ENCODE data around the gene LGR4. TPM values are rescaled to one million over a fixed set of nuclear protein-coding genes. Genes with fewer than 3 reads are reported as not detected.
"Not testable (repeated sequence)": the region's sequence is repeated elsewhere in the genome, so short reads cannot be mapped to it uniquely, and the experiment has no call there.

LGR4 gene
- total RNA-seq, result 100 to 1,000 TPM in 2 of 3 donors, 10 to 100 TPM in 1; 81.9 to 185 (median 104) TPM
- long read RNA-seq, donor 1, full-length matches to known transcripts, result 16 of 33 reads
- long read RNA-seq, donor 1, partial matches to known transcripts, result 4 of 33 reads
- long read RNA-seq, donor 1, other reads (novel, unspliced or antisense), result 13 of 33 reads
- long read RNA-seq, donor 2, partial matches to known transcripts, result 1 of 3 reads
- long read RNA-seq, donor 2, other reads (novel, unspliced or antisense), result 2 of 3 reads

- intact Hi-C loops (cut with DNase I, micrococcal nuclease), result loop anchor here in 1 of 2 donors (5.0 kb wide), 1 partner anchor 285 kb away; no protein-coding TSS in a partner anchor
- Histone ChIP-seq H3K4me1 (ENCODE audit: low read depth) (peaks cover 7% of the 10 kb centered on the region), H3K4me3 (peak within 1 kb of the TSS; percentile 94), H3K9me3 (no peaks in the 10 kb centered on the region), H3K36me3 (ENCODE audit: low read depth) (no peaks in the 10 kb centered on the region)
- DNase-seq (peak; percentile 94 to 95 (median 95)), ATAC-seq (peak; percentile 86)
- TF ChIP-seq CTCF (IDR thresholded peaks at IDR 0.05), result no peak
Measured at GRCh38 chr11:27472398-27473016, at the start of gene LGR4. LGR4 (minus strand) TSS chr11:27472790; CDS start chr11:27472302, 488 bp downstream.

GRCh38 chr11:27520226-27520625, 47.6 kb upstream of the LGR4 start:
- no peaks in the 10 kb centered on the region for H3K36me3 ChIP-seq (ENCODE audit: low read depth)
- H3K4me1 ChIP-seq (ENCODE audit: low read depth), result no peaks in the 10 kb centered on the region
- ATAC-seq (no peak), DNase-seq (no peak)
- intact Hi-C loops (cut with DNase I, micrococcal nuclease), result no loop called here
- H3K9me3 ChIP-seq, result peaks cover under 1% of the 10 kb centered on the region
- no peak for TF ChIP-seq CTCF (IDR thresholded peaks at IDR 0.05)
- H3K4me3 ChIP-seq, result no peak overlapping the region

- DNase-seq (no peak), ATAC-seq (no peak)
- H3K36me3 ChIP-seq (ENCODE audit: low read depth), result no peaks in the 10 kb centered on the region
- H3K9me3 ChIP-seq, result peaks cover 5% of the 10 kb centered on the region
- H3K4me1 ChIP-seq (ENCODE audit: low read depth), result no peaks in the 10 kb centered on the region
- no peak overlapping the region for H3K4me3 ChIP-seq
- intact Hi-C loops (cut with DNase I, micrococcal nuclease), result no loop called here
- TF ChIP-seq CTCF (IDR thresholded peaks at IDR 0.05), result no peak
Measured at GRCh38 chr11:27518518-27518917, 45.9 kb upstream of the LGR4 start.

- DNase-seq; H3K36me3 ChIP-seq (ENCODE audit: low read depth); intact Hi-C loops (cut with DNase I, micrococcal nuclease); H3K4me3 ChIP-seq; H3K4me1 ChIP-seq (ENCODE audit: low read depth); ATAC-seq; H3K9me3 ChIP-seq: not testable (repeated sequence)
Measured at GRCh38 chr11:27517490-27517889, 44.9 kb upstream of the LGR4 start.

- Histone ChIP-seq H3K4me3 (no peak overlapping the region), H3K36me3 (ENCODE audit: low read depth) (no peaks in the 10 kb centered on the region), H3K9me3 (peaks cover 5% of the 10 kb centered on the region), H3K4me1 (ENCODE audit: low read depth) (no peaks in the 10 kb centered on the region)
- ATAC-seq (no peak), DNase-seq (no peak)
- no peak for TF ChIP-seq CTCF (IDR thresholded peaks at IDR 0.05)
- intact Hi-C loops (cut with DNase I, micrococcal nuclease), result no loop called here
Measured at GRCh38 chr11:27514558-27514957, 42.0 kb upstream of the LGR4 start.

- intact Hi-C loops (cut with DNase I, micrococcal nuclease), result no loop called here
- Histone ChIP-seq H3K4me3 (no peak overlapping the region), H3K4me1 (ENCODE audit: low read depth) (no peaks in the 10 kb centered on the region), H3K36me3 (ENCODE audit: low read depth) (no peaks in the 10 kb centered on the region), H3K9me3 (peaks cover 5% of the 10 kb centered on the region)
- ATAC-seq (no peak), DNase-seq (no peak)
- TF ChIP-seq CTCF (IDR thresholded peaks at IDR 0.05), result no peak
Measured at GRCh38 chr11:27514076-27514475, 41.5 kb upstream of the LGR4 start.

Data from mucosa of descending colon (tissue), 3 donors.